Psoas muscle (tissue), 8 donors: ENCODE results near the gene FMO5. TPM values are rescaled to one million over a fixed set of nuclear protein-coding genes. Genes with fewer than 3 reads are reported as not detected.
A peak's percentile ranks its signal among the peaks of the same experiment; 100 is the strongest.

ENCODE experiments used
- ATAC-seq, 4 donors: fragments of 200-7000 bp; cut with Tn5 transposase; one replicate each; pipeline ENCODE4 v1.9.1; 2020; ENCODE audit warnings: moderate library complexity in 3 of 4, mild to moderate bottlenecking in 2 of 4
- DNase-seq, 2 donors: peaks; one replicate each; pipeline ENCODE4 v3.0.0-alpha.2; 2020
- H3K27ac ChIP-seq: fragments of 200-600 bp; one replicate; pipeline ENCODE4 v1.8.0; 2022
- H3K27me3 ChIP-seq, 3 donors: fragments of 200-600 bp in 1 of 3; one replicate each; pipeline versions ENCODE4 v1.6.1 to v1.8.0; 2013 to 2022; ENCODE audit warnings: low read length in 2 of 3, mild to moderate bottlenecking in 2 of 3, moderate library complexity in 1 of 3; ENCODE audit not compliant: insufficient read depth in 3 of 3
- H3K36me3 ChIP-seq, 2 donors: fragments of 200-600 bp in 1 of 2; one replicate each; pipeline versions ENCODE4 v1.6.1 to v1.8.0; 2013 to 2022; ENCODE audit warnings: low read depth in 1 of 2, mild to moderate bottlenecking in 1 of 2, moderate library complexity in 1 of 2; ENCODE audit not compliant: insufficient read depth in 1 of 2
- H3K4me1 ChIP-seq: fragments of 200-600 bp; one replicate; pipeline ENCODE4 v1.8.0; 2022
- H3K4me3 ChIP-seq: fragments of 200-600 bp; one replicate; pipeline ENCODE4 v1.8.0; 2022; ENCODE audit warnings: mild to moderate bottlenecking
- H3K9me3 ChIP-seq: fragments of 200-600 bp; one replicate; pipeline ENCODE4 v1.8.0; 2022
- CTCF ChIP-seq: fragments of 200-600 bp; IDR thresholded peaks from one replicate; pipeline ENCODE4 v1.8.0; 2022; ENCODE audit warnings: antibody characterized with exemption
- WGBS, 3 donors: extraction: QIAGEN DNeasy Blood & Tissue Kit; methylation state at CpG; one replicate each; pipeline versions ENCODE4 v1.1.6 to v1.1.7; 2013; 5-methylcytosine and 5-hydroxymethylcytosine counted together
- intact Hi-C, 2 donors: fragments of 100-400 bp; cut with DNase I; formaldehyde crosslinking; loops; one replicate each; pipeline versions ENCODE4 v1.11.0 to v1.14.2; 2022
- polyA plus RNA-seq, 3 donors: library from polyadenylated mRNA; stranded (reverse); fragments of 200-250 nt; gene quantifications; one replicate each; pipeline ENCODE4 v1.2.3, GENCODE V29; 2013
- total RNA-seq, 4 donors: library from RNA; stranded (reverse); fragmentation: NEBNext Ultra II Directional in 2 of 4; extraction: Animal tissue kit (Norgen Biotek cat#: 25700) in 2 of 4; gene quantifications; one replicate each; pipeline versions ENCODE4 v1.2.1 to v1.2.4, GENCODE V29; 2021 to 2023
- donor health status: healthy with polysubstance abuse.
- donor health status: DM: no; HTN: no; CAD: no; lungs with moderate emphysema.
- donor health status: Bipolar disorder and iron deficiency.
- donor health status: healthy.
- donor health status: DM: yes; HTN: yes; CAD: no.
- donor health status: DM: no; HTN: no; CAD: no.
- donor health status: DM: no; HTN: no; CAD: no.
- donor health status: DM: yes; HTN: yes; CAD: no.

Gene FMO5
- total and polyA plus RNA-seq, 7 donors = 0.30 to 1.4 (median 0.53) TPM

DNA sequence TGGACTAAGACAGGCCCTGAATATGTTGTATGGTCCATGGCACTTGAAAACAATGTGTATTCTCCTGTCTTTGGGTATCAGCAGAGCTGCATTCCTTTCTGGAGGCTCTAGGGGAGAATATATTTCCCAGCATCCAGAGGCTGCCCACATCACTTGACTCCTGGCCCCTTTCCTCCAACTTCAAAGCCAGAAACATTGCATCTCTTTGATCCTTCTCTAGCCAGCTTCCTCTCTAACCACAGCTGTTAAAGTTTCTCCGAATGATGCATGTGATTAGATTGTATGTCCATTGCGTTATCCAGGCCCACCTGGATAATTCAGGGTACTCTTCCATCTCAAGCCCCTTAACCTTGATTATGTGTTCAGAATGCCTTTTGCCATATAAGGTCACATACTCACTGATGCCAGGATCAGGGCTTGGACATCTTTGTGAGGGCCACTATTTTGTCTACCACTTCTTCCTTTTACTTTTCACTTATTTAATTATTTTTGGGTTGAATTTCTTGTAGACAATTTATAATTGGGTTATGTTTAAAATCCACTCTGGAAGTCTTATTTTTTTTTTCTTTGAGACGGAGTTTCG is 22.6 kb upstream of the FMO5 start:
- Histone ChIP-seq H3K36me3 (peaks cover 0 to 2% of the 10 kb centered on the region in 2 donors), H3K9me3 (no peaks in the 10 kb centered on the region), H3K4me3 (no peak overlapping the region), H3K4me1 (peaks cover 25% of the 10 kb centered on the region), H3K27ac (peak overlapping the region; percentile 42), H3K27me3 (no peaks in the 10 kb centered on the region)
- intact Hi-C loops = no loop called here
- DNase-seq = no peak
- 69 to 81% (median 70%) methylated on average over 4 of the region's 4 CpGs for WGBS, 3 donors
- TF ChIP-seq CTCF = no peak
- no peak for ATAC-seq

- peaks cover 25% of the 10 kb centered on the region for H3K4me1 ChIP-seq
- no peak for TF ChIP-seq CTCF
- intact Hi-C loops = no loop called here
- H3K4me3 ChIP-seq = no peak overlapping the region
- H3K27ac ChIP-seq = peak overlapping the region; percentile 42
- H3K9me3 ChIP-seq = no peaks in the 10 kb centered on the region
- H3K36me3 ChIP-seq = no peaks in the 10 kb centered on the region
- DNase-seq = no peak
- 56 to 73% (median 67%) methylated on average over 2 of the region's 2 CpGs for WGBS, 3 donors
- ATAC-seq = no peak
- H3K27me3 ChIP-seq = no peaks in the 10 kb centered on the region
Measured at GRCh38 chr1:147246910-147247655, 21.9 kb upstream of the FMO5 start.

GRCh38 chr1:147246044-147246690 is 21.0 kb upstream of the FMO5 start:
- Histone ChIP-seq H3K4me1 (peaks cover 32% of the 10 kb centered on the region), H3K9me3 (no peaks in the 10 kb centered on the region), H3K27me3 (no peaks in the 10 kb centered on the region), H3K36me3 (no peaks in the 10 kb centered on the region), H3K4me3 (no peak overlapping the region), H3K27ac (no peak overlapping the region)
- no peak for ATAC-seq
- DNase-seq = no peak
- TF ChIP-seq CTCF = no peak
- 60 to 95% (median 85%) methylated on average over 2 of the region's 2 CpGs for WGBS, 3 donors
- intact Hi-C loops = no loop called here

GRCh38 chr1:147245586-147246021 is 20.5 kb upstream of the FMO5 start:
- H3K27ac ChIP-seq = no peak overlapping the region
- ATAC-seq (no peak), DNase-seq (no peak)
- no peaks in the 10 kb centered on the region for H3K36me3 ChIP-seq
- H3K4me1 ChIP-seq = peaks cover 32% of the 10 kb centered on the region
- WGBS, 3 donors = 76 to 95% (median 88%) methylated on average over 3 of the region's 3 CpGs
- no peak for TF ChIP-seq CTCF
- H3K9me3 ChIP-seq = no peaks in the 10 kb centered on the region
- intact Hi-C loops = no loop called here
- H3K27me3 ChIP-seq = no peaks in the 10 kb centered on the region
- no peak overlapping the region for H3K4me3 ChIP-seq
